GM19240 (cell line): ENCODE data around the gene GALNT1.
"Not testable (repeated sequence)": the region's sequence is repeated elsewhere in the genome, so short reads cannot be mapped to it uniquely, and the experiment has no call there.

Experiments
- DNase-seq: peaks from one replicate; pipeline ENCODE4 v3.0.0; 2011; ENCODE audit warnings: low spot score; ENCODE audit not compliant: insufficient read length

The GALNT1 gene

DNA sequence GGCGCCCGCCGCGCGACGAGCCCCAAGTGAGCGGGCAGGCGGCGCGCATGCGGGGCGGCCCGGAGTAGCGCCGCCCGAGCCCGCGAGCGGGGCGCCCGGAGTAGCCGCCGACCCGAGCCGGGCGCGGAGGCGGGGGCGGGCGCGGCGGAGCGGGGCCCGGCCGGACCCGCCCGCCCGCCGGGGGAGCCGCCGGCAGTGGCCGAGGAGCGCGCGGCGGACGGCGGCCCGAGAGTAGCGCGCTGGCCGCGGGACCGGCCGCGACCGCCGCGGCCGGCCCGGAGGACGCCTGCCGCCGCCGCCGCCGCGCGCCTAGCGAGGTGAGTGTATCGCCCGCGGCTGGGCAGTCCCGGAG, at the start of gene GALNT1:
Gene GALNT1 (plus strand): TSS at position 195 of the 352 bp plus-strand sequence. CDS start 72,923 bp downstream, outside the sequence.
- no peak for DNase-seq

GRCh38 chr18:35533916-35534405, 47.6 kb upstream of the GALNT1 start:
- no peak for DNase-seq

DNA sequence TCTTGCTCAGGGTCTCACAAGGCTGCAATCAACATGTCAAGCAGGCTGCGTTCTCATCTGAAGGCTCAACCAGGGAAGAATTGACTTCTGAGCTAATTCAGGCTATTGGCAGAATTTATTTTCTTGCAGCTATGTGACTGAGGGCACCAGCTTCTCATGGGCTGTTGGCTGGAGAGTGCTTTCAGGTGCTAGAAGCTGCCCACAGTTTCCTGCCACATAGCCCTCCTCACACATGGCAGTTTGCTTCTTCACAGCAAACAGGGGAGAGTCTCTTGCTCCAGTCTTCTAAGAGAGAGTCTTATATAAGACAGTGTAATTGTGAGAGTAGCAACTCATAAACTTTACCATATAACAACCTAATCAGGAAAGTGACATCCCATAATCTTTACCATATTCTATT, 46.2 kb upstream of the GALNT1 start:
- no peak for DNase-seq

DNA sequence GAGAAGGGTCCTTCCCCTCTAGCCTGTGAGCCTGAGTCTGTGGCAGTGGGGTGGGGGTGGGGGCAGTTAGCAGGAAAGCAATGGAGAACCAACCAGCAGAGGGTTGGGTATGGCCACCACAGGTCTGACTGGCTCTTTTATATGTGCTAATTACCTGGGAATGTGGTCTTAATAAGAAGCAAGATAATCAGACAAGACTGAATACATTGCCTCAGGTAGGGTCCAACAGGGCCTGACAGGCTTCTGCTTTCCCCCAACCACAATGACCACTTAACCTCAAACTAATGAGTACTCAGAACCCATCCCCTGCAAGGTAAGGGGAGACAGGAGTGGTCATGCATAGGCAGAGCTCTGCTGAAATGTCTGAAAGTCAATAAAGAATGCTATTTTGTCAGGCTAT, 39.2 kb upstream of the GALNT1 start:
- no peak for DNase-seq

- DNase-seq = no peak
Observed at GRCh38 chr18:35547008-35547605, 34.4 kb upstream of the GALNT1 start.

DNA sequence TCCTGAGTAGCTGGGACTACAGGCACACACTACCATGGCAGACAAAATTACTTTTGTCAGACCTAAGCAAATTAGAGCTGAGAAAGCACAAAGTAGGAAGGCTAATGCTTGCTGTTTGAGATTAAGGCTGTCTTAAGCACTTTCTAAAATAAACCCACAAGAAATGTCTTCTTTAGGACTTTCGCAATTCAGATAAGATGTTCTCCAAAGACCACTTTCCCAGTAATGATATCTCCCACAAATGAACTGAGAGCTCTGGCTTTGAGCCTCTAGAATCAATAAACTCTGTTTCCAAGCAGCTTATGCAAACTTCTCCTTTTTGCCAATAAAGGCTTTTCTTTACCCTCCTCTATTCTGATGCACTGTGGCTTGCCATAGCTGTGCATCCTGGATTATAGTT, 32.0 kb upstream of the GALNT1 start:
- DNase-seq = no peak

DNA sequence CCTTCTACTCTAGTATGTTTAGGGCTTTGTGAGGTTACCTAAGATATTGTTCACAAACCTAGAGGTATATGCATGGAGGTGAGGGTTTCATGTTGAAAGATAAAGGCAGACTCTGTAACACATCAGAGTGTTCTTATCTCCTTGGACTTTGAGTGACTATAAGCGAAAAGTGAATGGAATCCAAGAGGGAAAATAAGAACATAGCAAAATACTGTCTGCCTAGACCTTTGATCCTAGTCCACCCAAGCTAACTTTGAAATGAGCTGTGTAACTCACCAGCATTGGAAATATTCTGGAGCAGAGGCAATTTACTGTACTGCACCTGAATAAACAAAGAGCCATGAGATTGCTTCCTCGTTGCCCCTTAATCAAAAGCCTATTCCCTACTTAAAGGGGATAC, 28.2 kb upstream of the GALNT1 start:
- DNase-seq = no peak

- not testable (repeated sequence) for DNase-seq
Observed at GRCh38 chr18:35555538-35555937, 26.0 kb upstream of the GALNT1 start.

DNA sequence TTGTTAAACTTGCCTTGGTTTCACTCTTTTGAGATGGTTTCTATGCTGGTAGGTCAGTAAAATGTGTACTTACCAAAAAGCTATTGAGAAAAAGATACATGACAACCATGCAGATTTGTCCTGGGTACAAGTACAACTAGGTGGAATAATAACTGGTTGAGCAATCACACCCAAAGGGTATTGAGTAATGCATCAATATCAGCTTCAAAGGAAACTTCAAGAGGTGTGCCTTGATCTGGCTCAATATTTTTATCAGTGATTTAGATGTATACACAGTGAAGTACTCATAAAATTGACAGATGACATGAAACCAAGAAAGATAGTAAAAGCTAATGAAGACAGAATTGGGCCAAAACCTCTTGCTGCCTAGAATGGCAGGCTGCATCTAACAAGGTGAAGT, 21.7 kb upstream of the GALNT1 start:
- no peak for DNase-seq

- DNase-seq = no peak
Observed at GRCh38 chr18:35564795-35565453, 16.6 kb upstream of the GALNT1 start.

GRCh38 chr18:35566019-35566418, 15.5 kb upstream of the GALNT1 start:
- DNase-seq = no peak

- no peak for DNase-seq
Observed at GRCh38 chr18:35570182-35570581, 11.4 kb upstream of the GALNT1 start.

- DNase-seq = no peak
Observed at GRCh38 chr18:35571138-35571537, 10.4 kb upstream of the GALNT1 start.

DNA sequence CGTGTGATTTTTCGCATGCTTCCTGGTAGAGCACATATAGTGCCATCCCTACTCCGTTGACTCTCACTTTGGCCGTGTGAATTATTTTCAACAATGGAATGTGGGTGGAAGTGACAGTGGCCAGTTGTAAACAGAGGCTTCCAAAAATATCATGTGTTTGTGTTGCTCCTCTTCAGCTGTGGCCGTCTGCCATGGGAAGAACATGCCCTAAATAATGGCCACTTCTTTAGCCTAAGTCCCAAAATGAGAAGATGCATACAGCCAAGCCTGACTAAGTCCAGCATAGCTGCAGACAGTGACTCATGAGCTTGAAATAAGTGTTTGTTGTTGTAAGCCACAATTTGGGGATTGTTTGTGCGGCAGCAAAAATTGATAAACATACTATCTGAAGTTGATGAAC, 8.9 kb upstream of the GALNT1 start:
- DNase-seq = no peak

DNA sequence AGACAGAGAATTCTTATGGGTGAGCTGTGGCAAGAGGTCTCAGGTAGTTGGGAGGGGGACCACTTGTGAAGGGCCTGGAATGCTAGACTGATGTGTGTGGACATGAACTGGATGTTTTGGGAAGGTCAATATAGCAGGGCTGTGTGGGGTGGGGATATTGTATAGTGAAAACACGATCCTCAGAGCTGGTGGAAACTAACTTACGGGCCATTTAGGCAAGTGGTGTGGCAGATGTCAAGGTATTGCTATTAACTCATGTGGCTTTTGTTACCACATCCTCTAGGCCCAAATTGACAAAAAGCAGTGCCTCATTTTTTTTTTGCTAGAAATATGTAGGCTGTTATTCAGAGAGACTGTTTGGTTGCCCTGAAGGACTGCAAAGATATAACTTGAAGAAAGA, 8.0 kb upstream of the GALNT1 start:
- no peak for DNase-seq

GRCh38 chr18:35576240-35576845, 5.2 kb upstream of the GALNT1 start:
- not testable (repeated sequence) for DNase-seq

DNA sequence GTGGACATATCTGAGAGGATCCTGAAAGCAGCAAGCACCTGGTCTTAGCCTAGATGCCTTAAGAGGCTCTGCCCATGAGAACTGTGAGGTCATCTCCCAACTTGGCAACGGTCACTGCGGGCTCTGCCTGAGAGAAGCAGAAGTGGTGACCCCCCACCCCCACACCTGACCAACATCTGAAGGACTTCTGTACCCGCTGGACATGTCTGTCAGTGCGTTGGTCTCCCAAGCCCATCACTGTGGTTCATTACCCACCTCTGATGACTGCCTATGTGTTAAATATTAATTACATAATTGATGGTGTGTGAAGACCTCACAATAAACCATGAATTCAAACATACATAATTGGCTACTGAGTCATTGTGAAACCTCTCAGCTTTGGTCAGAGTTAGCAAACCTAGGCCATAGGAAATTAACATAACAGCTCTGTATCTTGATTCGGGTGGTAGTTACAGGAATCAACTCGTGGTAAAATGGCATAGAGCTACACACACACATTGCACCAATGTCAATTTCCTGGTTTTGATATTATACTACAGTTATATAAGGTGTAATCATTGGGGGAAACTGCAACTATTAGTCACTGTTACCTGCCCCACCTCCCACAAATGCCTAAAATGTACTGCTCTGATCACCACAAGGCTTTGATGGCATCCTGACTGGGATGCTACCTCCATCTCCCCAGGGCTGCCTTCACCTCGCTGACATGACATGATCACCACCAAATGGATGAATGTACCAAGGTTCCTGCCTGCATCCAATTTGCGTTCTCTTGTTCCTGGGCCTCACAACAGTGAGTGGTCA, 4.3 kb upstream of the GALNT1 start:
- no peak for DNase-seq

GRCh38 chr18:35578481-35578880, 3.1 kb upstream of the GALNT1 start:
- no peak for DNase-seq

GRCh38 chr18:35578936-35579335, 2.6 kb upstream of the GALNT1 start:
- DNase-seq = no peak

- DNase-seq = peak; percentile 35
Observed at GRCh38 chr18:35580701-35581539, 620 bp upstream of the GALNT1 start.
